DMS53 treated with DMSO at 0.1 percent for 48 hours (cell line): ENCODE data around the gene SMARCE1.
"Not testable (repeated sequence)": the region's sequence is repeated elsewhere in the genome, so short reads cannot be mapped to it uniquely, and the experiment has no call there.

Source experiments
- DNase-seq: peaks from one replicate; lab custom pipeline; 2025; ENCODE audit not compliant: unreplicated experiment; lab: John Stamatoyannopoulos, UW

Gene SMARCE1

GRCh38 chr17:40586264-40586663 lies 61.4 kb downstream of the SMARCE1 start:
- not testable (repeated sequence) for DNase-seq

GRCh38 chr17:40584950-40585349 lies 62.7 kb downstream of the SMARCE1 start:
- DNase-seq: not testable (repeated sequence)

- peak; percentile 23 for DNase-seq
Measured at GRCh38 chr17:40582328-40582901, 65.2 kb downstream of the SMARCE1 start.

- no peak for DNase-seq
Measured at GRCh38 chr17:40580140-40580539, 67.5 kb downstream of the SMARCE1 start.

- DNase-seq: no peak
Measured at GRCh38 chr17:40579471-40579870, 68.1 kb downstream of the SMARCE1 start.

GRCh38 chr17:40577611-40578065 lies 70.0 kb downstream of the SMARCE1 start:
- DNase-seq: no peak

- no peak for DNase-seq
Measured at GRCh38 chr17:40576113-40576740, 71.4 kb downstream of the SMARCE1 start.
